HL-60 (cell line): ENCODE measurements around the gene CSNK1G1.

Source experiments
- CTCF ChIP-seq: IDR thresholded peaks from one replicate; pipeline ENCODE4 v1.5.1; 2011; ENCODE audit warnings: low read length, control low read depth, inconsistent platforms; ENCODE audit not compliant: insufficient read depth
- POLR2AphosphoS5 ChIP-seq: IDR thresholded peaks from 2 replicates; pipeline ENCODE4 v1.6.1; 2012; ENCODE audit warnings: low read depth
- TF ChIP-seq, protein P1 (sequence below): IDR thresholded peaks from 2 replicates; pipeline ENCODE4 v1.6.1; 2012; ENCODE audit warnings: low read depth; ENCODE audit not compliant: insufficient replicate concordance

- TF ChIP-seq CTCF, result no peak
- no peak for TF ChIP-seq POLR2AphosphoS5
- TF ChIP-seq, protein P1, sequence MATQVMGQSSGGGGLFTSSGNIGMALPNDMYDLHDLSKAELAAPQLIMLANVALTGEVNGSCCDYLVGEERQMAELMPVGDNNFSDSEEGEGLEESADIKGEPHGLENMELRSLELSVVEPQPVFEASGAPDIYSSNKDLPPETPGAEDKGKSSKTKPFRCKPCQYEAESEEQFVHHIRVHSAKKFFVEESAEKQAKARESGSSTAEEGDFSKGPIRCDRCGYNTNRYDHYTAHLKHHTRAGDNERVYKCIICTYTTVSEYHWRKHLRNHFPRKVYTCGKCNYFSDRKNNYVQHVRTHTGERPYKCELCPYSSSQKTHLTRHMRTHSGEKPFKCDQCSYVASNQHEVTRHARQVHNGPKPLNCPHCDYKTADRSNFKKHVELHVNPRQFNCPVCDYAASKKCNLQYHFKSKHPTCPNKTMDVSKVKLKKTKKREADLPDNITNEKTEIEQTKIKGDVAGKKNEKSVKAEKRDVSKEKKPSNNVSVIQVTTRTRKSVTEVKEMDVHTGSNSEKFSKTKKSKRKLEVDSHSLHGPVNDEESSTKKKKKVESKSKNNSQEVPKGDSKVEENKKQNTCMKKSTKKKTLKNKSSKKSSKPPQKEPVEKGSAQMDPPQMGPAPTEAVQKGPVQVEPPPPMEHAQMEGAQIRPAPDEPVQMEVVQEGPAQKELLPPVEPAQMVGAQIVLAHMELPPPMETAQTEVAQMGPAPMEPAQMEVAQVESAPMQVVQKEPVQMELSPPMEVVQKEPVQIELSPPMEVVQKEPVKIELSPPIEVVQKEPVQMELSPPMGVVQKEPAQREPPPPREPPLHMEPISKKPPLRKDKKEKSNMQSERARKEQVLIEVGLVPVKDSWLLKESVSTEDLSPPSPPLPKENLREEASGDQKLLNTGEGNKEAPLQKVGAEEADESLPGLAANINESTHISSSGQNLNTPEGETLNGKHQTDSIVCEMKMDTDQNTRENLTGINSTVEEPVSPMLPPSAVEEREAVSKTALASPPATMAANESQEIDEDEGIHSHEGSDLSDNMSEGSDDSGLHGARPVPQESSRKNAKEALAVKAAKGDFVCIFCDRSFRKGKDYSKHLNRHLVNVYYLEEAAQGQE, result no peak
These were observed 139.1 kb downstream of the CSNK1G1 start for GRCh38 chr15:64216730-64217428.
